GM23338 (cell line): ENCODE results near the gene SOAT2. TPM values are rescaled to one million over a fixed set of nuclear protein-coding genes. Genes with fewer than 3 reads are reported as not detected.

ENCODE experiments used
- ATAC-seq: fragments of 200-7000 bp; cut with Tn5 transposase; 3 replicates; pipeline ENCODE4 v1.9.1; 2020
- DNase-seq: peaks from one replicate; pipeline ENCODE4 v3.0.0-alpha.2; 2015; ENCODE audit warnings: low spot score
- H2AFZ ChIP-seq: fragments of 200-600 bp; sonication (generic); 2 replicates; pipeline ENCODE4 v1.8.0; 2016; ENCODE audit warnings: antibody characterized with exemption, mild to moderate bottlenecking, moderate library complexity
- H3F3A ChIP-seq: fragments of 200-600 bp; sonication (generic); replicated peaks from 2 replicates; pipeline ENCODE4 v1.8.0; 2017; ENCODE audit warnings: antibody characterized with exemption, mixed run types, low read depth
- H3K27ac ChIP-seq: fragments of 200-600 bp; sonication (generic); 2 replicates; pipeline ENCODE4 v1.6.1; 2016; ENCODE audit warnings: low read depth
- H3K27me3 ChIP-seq: fragments of 200-600 bp; sonication (generic); 2 replicates; pipeline ENCODE4 v1.8.0; 2016; ENCODE audit warnings: mild to moderate bottlenecking, mixed run types, moderate library complexity; ENCODE audit not compliant: insufficient read depth
- H3K36me3 ChIP-seq: fragments of 200-600 bp; sonication (generic); 2 replicates; pipeline ENCODE4 v1.8.0; 2016; ENCODE audit warnings: mild to moderate bottlenecking; ENCODE audit not compliant: insufficient read depth
- H3K4me1 ChIP-seq: fragments of 200-600 bp; sonication (generic); 2 replicates; pipeline ENCODE4 v1.8.0; 2016; ENCODE audit warnings: mild to moderate bottlenecking, moderate library complexity; ENCODE audit not compliant: insufficient read depth
- H3K4me2 ChIP-seq: fragments of 200-600 bp; sonication (generic); 2 replicates; pipeline ENCODE4 v1.7.1; 2017; ENCODE audit warnings: mixed run types
- H3K4me3 ChIP-seq: fragments of 200-600 bp; sonication (generic); 2 replicates; pipeline ENCODE4 v1.6.1; 2016; ENCODE audit warnings: mixed run types
- H3K79me2 ChIP-seq: fragments of 200-600 bp; sonication (generic); replicated peaks from 2 replicates; pipeline ENCODE4 v1.8.0; 2017; ENCODE audit warnings: mild to moderate bottlenecking; ENCODE audit not compliant: insufficient read depth
- H3K9me2 ChIP-seq: fragments of 200-600 bp; sonication (generic); 2 replicates; pipeline ENCODE4 v1.8.0; 2017; ENCODE audit not compliant: insufficient read depth
- H4K20me1 ChIP-seq: fragments of 200-600 bp; sonication (generic); replicated peaks from 2 replicates; pipeline ENCODE4 v1.8.0; 2017; ENCODE audit warnings: mild to moderate bottlenecking; ENCODE audit not compliant: insufficient read depth
- H3K27ac Mint-ChIP-seq: 2 replicates; pipeline ENCODE4 v1.8.0; 2020; ENCODE audit warnings: inconsistent platforms, mild to moderate bottlenecking, moderate library complexity, mixed read lengths
- H3K27me3 Mint-ChIP-seq: 3 replicates; pipeline ENCODE4 v1.8.0; 2022; ENCODE audit warnings: low read depth, mild to moderate bottlenecking, moderate library complexity, mixed read lengths, inconsistent platforms; ENCODE audit not compliant: insufficient read depth, poor library complexity
- H3K36me3 Mint-ChIP-seq: 3 replicates; pipeline ENCODE4 v1.8.0; 2021; ENCODE audit warnings: low read depth, mild to moderate bottlenecking, inconsistent platforms, moderate library complexity, mixed read lengths
- H3K4me1 Mint-ChIP-seq: 3 replicates; pipeline ENCODE4 v1.8.0; 2020; ENCODE audit warnings: mild to moderate bottlenecking, inconsistent platforms, mixed read lengths
- H3K4me3 Mint-ChIP-seq: 3 replicates; pipeline ENCODE4 v1.8.0; 2021; ENCODE audit warnings: moderate library complexity, mild to moderate bottlenecking, inconsistent platforms, mixed read lengths
- H3K9me3 Mint-ChIP-seq: 3 replicates; pipeline ENCODE4 v1.8.0; 2020; ENCODE audit warnings: moderate library complexity, mild to moderate bottlenecking, inconsistent platforms, mixed read lengths
- CREB1 ChIP-seq: fragments of 250-450 bp; sonication (Bioruptor Pico); IDR thresholded peaks from 2 replicates; pipeline ENCODE4 v1.5.0; 2020; ENCODE audit warnings: low read depth, mild to moderate bottlenecking, moderate library complexity
- CTCF ChIP-seq, 2 experiments: fragments of 200-600 bp in 1 of 2; sonication (generic) in 1 of 2; conservative IDR thresholded peaks; 2 replicates each; pipeline versions ENCODE4 v1.5.1 to v1.6.1; 2016 to 2017; ENCODE audit warnings: antibody characterized with exemption in 2 of 2, low read depth in 2 of 2, mild to moderate bottlenecking in 2 of 2, moderate library complexity in 1 of 2
- ETS1 ChIP-seq: IDR thresholded peaks from 2 replicates; pipeline ENCODE4 v1.6.1; 2016; ENCODE audit warnings: antibody characterized with exemption
- EZH2 ChIP-seq: fragments of 200-600 bp; sonication (generic); IDR thresholded peaks from one replicate; pipeline ENCODE4 v1.8.0; 2017; ENCODE audit warnings: antibody characterized with exemption, mild to moderate bottlenecking, low read depth; ENCODE audit not compliant: unreplicated experiment
- EZH2phosphoT487 ChIP-seq: fragments of 200-600 bp; sonication (generic); IDR thresholded peaks from one replicate; pipeline ENCODE4 v1.8.1; 2018; ENCODE audit warnings: antibody characterized with exemption; ENCODE audit not compliant: unreplicated experiment
- JUNB ChIP-seq: IDR thresholded peaks from one replicate; pipeline ENCODE4 v1.6.1; 2016; ENCODE audit warnings: antibody characterized with exemption; ENCODE audit not compliant: unreplicated experiment
- NANOG ChIP-seq: IDR thresholded peaks from 2 replicates; pipeline ENCODE4 v1.6.1; 2016; ENCODE audit warnings: antibody characterized with exemption, borderline replicate concordance
- POLR2AphosphoS5 ChIP-seq: IDR thresholded peaks from 2 replicates; pipeline ENCODE4 v1.6.1; 2016; ENCODE audit warnings: antibody characterized with exemption, low read depth
- REST ChIP-seq: IDR thresholded peaks from one replicate; pipeline ENCODE4 v1.6.1; 2018; ENCODE audit warnings: antibody characterized with exemption; ENCODE audit not compliant: unreplicated experiment
- STAT1 ChIP-seq: IDR thresholded peaks from one replicate; pipeline ENCODE4 v1.6.1; 2016; ENCODE audit warnings: antibody characterized with exemption; ENCODE audit not compliant: unreplicated experiment
- ZNF114 ChIP-seq: fragments of 250-450 bp; sonication (Bioruptor Pico); IDR thresholded peaks from 2 replicates; pipeline ENCODE4 v1.5.0; 2020; ENCODE audit warnings: mild to moderate bottlenecking, moderate library complexity
- ZNF331 ChIP-seq: fragments of 250-450 bp; sonication (Bioruptor Pico); IDR thresholded peaks from 2 replicates; pipeline ENCODE4 v1.5.0; 2020; ENCODE audit warnings: low read depth, mild to moderate bottlenecking, moderate library complexity
- ZNF462 ChIP-seq: fragments of 250-450 bp; sonication (Bioruptor Pico); IDR thresholded peaks from 2 replicates; pipeline ENCODE4 v1.5.0; 2020; ENCODE audit warnings: mild to moderate bottlenecking, moderate library complexity
- polyA plus RNA-seq: library from polyadenylated mRNA; unstranded; fragments of >200 nt; fragmentation: Nextera tagmentation; extraction: Ambion mirVana; gene quantifications from 2 replicates; pipeline ENCODE4 v1.2.1, GENCODE V29; 2016
- total RNA-seq: library from RNA; depleted of rRNA; stranded (reverse); fragments of >200 nt; shearing (Covaris generic); gene quantifications from 2 replicates; pipeline ENCODE4 v1.2.3, GENCODE V29; 2014

Gene SOAT2
- total and polyA plus RNA-seq, 2 experiments from 2014 or later: not detected

GRCh38 chr12:53096759-53097158, 6.5 kb upstream of the SOAT2 start:
- Histone ChIP-seq H3K27me3 (peaks cover 26% of the 10 kb centered on the region), H2AFZ (peak overlapping the region; percentile 95), H3K79me2 (no peaks in the 10 kb centered on the region), H3K4me3 (peak overlapping the region; percentile 96), H3K9me2 (no peaks in the 10 kb centered on the region), H4K20me1 (no peaks in the 10 kb centered on the region), H3K36me3 (no peaks in the 10 kb centered on the region), H3F3A (peaks cover 20% of the 10 kb centered on the region), H3K4me2 (peak overlapping the region; percentile 100), H3K27ac (no peak overlapping the region), H3K4me1 (peaks cover 26% of the 10 kb centered on the region)
- Mint-ChIP-seq H3K9me3 (no peaks in the 10 kb centered on the region), H3K4me3 (peak overlapping the region; percentile 89), H3K4me1 (peaks cover 35% of the 10 kb centered on the region), H3K27ac (no peak overlapping the region; the same call in 1 of the 2 replicates), H3K27me3 (peaks cover 34% of the 10 kb centered on the region), H3K36me3 (no peaks in the 10 kb centered on the region; the same call in 2 of the 3 replicates)
- ATAC-seq: peak; percentile 12
- TF ChIP-seq CTCF (conservative IDR thresholded peaks at IDR 0.05; ENCODE audit: low read depth in 2 of 2) (no peak), ZNF462 (CRISPR knock-in tag) (no peak), REST (no peak), CREB1 (CRISPR knock-in tag) (no peak), EZH2phosphoT487 (no peak), STAT1 (no peak), ETS1 (no peak), JUNB (no peak), ZNF114 (CRISPR knock-in tag) (no peak), NANOG (no peak), POLR2AphosphoS5 (no peak), ZNF331 (no peak), EZH2 (no peak)
- DNase-seq: peak; percentile 37
